ENCODE measurements around the gene NTN5. TPM values are rescaled to one million over a fixed set of nuclear protein-coding genes. Genes with fewer than 3 reads are reported as not detected.

The NTN5 gene
- total and polyA plus RNA-seq, 9 of the 15 experiments (the other 6 are each of a cell fraction or from before 2014, with no cell fraction given) = not detected

- in situ Hi-C loops (cut with MboI) (no loop called here), intact Hi-C loops (cut with micrococcal nuclease) (loop anchor here (2.0 kb wide), 1 partner anchor 41 kb away; no protein-coding TSS in a partner anchor)
- H3K27me3 ChIP-seq (ENCODE audit: control insufficient read depth in 2 of 2, insufficient read depth in 2 of 2, low read length in 2 of 2) = no peaks in the 10 kb centered on the region
- H3K27ac ChIP-seq (ENCODE audit: extremely low read depth, low read depth, low read length) = no peak overlapping the region
- DNase-seq (ENCODE audit: extremely low read depth in 1 of 4, low spot score in 3 of 4) (no peak), ATAC-seq (no peak), FAIRE-seq (peak; percentile 44)
- WGBS (ENCODE audit: insufficient coverage, low coverage, missing lambda C conversion rate) = 49% methylated on average over 19 of the region's 19 CpGs
- no peaks in the 10 kb centered on the region for H3K9me1 ChIP-seq (ENCODE audit: control insufficient read depth, insufficient read depth, low read length)
- H3K4me2 ChIP-seq (ENCODE audit: insufficient read depth, low read length) = peak overlapping the region; percentile 85; the same call in 1 of the 2 replicates
- POLR2A ChIA-PET = interaction anchor here (1.0 kb wide), 1 partner anchor 10 kb away, joined by 6 read pairs; no protein-coding TSS in a partner anchor
- H3K79me2 ChIP-seq (ENCODE audit: control insufficient read depth, insufficient read depth, low read length) = peaks cover 7% of the 10 kb centered on the region; the same call in 1 of the 3 replicates
- CTCF ChIA-PET (ENCODE audit: low intra/inter-chr PET ratio) = no interaction called here
- no peaks in the 10 kb centered on the region for H3K36me3 ChIP-seq (ENCODE audit: control insufficient read depth, insufficient read depth, low read length)
- no peaks in the 10 kb centered on the region for H4K20me1 ChIP-seq (replicated peaks; ENCODE audit: control insufficient read depth, insufficient read depth, low read length)
- no peak overlapping the region for H2AFZ ChIP-seq (ENCODE audit: low read depth, low read length)
- H3K9me3 ChIP-seq (replicated peaks; ENCODE audit: control insufficient read depth, insufficient read depth, low read depth, low read length) = no peaks in the 10 kb centered on the region
- TF ChIP-seq ZNF740 (CRISPR knock-in tag; IDR thresholded peaks at IDR 0.05) (0 out of 2 replicates have a peak, but pooled peaks have one; percentile 25), ZNF740 (tag; IDR thresholded peaks at IDR 0.05) (no peak), ATF6 (CRISPR knock-in tag; IDR thresholded peaks at IDR 0.05) (no peak)
- peaks cover 18 to 58% of the 10 kb centered on the region in 2 experiments for H3K4me1 ChIP-seq (replicated peaks in 1 of 2; ENCODE audit: control insufficient read depth in 2 of 2, insufficient read depth in 2 of 2, low read length in 2 of 2)
- H3K4me3 ChIP-seq = no peak overlapping the region
- H3K9ac ChIP-seq (ENCODE audit: insufficient read depth in 1 of 2, low read depth in 2 of 2, low read length in 2 of 2) = peak overlapping the region in 1 of 2 experiments; percentile 61; a peak in 2 of 4 replicates
- no TSS peak for BruUV-seq (replicated peaks)
Observed at GRCh38 chr19:48715681-48716171, 42.9 kb upstream of the NTN5 start.
